ENCODE data around the gene AIPL1.

DNA sequence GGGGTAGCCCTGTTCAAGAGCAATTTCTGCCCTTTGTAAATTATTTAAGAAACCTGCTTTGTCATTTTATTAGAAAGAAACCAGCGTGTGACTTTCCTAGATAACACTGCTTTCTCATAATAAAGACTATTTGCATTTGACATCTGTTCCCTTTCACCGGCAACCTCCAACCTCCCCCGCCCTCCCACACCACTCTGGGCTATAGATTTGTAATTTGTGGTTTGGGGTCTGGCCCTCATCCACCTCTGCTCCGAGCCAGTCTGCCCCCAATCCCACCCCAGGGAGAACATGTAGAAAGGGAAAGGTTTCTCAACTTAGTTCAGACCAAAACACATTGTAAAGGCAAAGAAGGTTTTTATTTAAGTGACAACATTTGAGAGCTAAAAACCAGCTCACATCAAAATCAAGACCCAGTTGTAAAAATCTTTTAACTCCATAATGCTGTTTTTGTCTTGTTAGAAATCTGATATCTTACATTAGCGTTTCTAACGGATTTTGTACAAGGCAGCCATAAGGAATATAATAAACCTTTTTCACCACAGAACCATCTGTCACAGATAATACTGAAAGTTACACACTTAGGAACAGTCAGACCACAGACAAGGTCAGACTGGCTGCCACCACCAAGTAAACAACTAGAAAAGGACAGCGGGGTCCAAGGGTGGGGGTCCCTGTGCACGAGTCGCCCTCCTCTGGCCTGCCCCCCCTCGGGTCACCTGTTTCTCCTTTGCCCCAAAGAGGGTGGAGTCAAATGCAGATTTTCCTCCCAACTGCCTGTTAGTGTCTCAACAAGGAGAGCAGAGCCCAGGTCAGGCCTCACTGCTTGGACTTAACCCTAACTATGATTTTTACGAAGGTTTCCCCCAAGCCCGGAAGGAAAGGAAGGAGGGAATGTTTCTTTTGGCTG lies 16.3 kb upstream of the AIPL1 start:
- TF ChIP-seq CTCF (IDR thresholded peaks at IDR 0.05; ENCODE audit: extremely low read depth in 1 of 2, insufficient read depth in 1 of 2, low read depth in 1 of 2, low read length in 2 of 2) (no peak), MYC (IDR thresholded peaks at IDR 0.05; ENCODE audit: low read depth, low read length) (no peak), EZH2 (IDR thresholded peaks at IDR 0.05; ENCODE audit: borderline replicate concordance, low read depth, low read length, severe bottlenecking) (no peak), POLR2A (IDR thresholded peaks at IDR 0.05; ENCODE audit: low read depth, low read length) (no peak)

Measured in endothelial cell of umbilical vein (primary cell).